HG02798 (cell line): ENCODE data around the gene AKNA.

Experiments used
- ATAC-seq: cut with Tn5 transposase; IDR thresholded peaks from one replicate; pipeline ENCODE4 v1.9.1; 2021; ENCODE audit warnings: mild to moderate bottlenecking; ENCODE audit not compliant: unreplicated experiment, poor library complexity

AKNA gene

DNA sequence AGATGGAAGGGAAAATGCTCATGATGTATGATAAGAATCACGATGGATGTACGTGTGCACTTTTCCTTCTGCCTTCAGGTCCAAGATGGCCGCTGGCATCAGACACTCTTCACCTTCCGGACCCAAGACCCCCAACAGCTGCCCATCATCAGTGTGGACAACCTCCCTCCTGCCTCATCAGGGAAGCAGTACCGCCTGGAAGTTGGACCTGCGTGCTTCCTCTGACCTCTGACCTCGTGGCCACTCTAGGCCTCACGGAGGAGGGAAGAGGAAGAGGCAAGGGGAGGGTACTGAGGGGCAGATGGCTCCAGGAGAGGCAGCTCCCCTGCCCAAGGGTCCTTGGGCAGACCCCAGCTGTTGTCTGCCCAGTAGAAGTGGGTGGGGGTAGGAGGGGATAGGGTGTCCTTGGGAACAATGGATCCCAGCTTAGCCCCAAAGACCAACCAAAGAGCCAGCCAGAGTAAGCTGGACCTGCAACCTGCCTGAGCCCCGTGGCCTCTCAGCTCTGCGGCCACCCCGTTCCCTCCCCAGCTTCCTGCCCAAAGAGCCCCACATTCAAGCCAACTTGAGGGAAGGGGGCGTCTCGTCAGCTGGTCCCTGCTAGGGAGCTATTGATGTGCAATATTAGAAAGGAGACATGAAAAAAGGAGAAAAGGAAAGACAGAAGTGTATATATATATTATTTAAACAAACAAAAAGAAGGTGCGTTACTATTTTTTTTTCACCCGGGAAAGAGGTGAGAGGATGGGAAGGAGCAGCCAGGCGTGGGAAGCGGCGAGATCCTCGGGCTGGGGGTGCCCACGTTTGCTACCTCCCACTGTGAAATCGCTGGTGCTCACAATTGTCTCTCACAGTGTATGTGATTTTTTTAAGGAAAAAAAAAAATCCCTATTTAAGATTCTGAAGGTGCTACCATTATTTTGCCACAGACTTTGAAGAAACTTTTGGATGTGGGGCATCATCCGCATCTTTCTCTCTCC, 77.0 kb downstream of the AKNA start:
- no peak for ATAC-seq

DNA sequence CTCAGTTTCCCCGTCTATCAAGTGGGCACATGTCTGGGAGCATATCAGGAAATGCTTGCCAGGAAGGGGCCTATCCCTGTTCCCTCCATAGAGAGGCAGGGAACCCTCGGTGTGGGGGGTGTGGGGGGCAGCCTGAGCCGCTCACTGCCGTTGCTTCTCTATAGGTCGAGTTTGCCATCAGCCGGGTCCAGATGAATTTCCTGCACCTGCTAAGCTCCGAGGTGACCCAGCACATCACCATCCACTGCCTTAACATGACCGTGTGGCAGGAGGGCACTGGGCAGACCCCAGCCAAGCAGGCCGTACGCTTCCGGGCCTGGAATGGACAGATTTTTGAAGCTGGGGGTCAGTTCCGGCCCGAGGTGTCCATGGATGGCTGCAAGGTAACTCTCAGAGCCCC, 78.7 kb downstream of the AKNA start:
- no peak for ATAC-seq

DNA sequence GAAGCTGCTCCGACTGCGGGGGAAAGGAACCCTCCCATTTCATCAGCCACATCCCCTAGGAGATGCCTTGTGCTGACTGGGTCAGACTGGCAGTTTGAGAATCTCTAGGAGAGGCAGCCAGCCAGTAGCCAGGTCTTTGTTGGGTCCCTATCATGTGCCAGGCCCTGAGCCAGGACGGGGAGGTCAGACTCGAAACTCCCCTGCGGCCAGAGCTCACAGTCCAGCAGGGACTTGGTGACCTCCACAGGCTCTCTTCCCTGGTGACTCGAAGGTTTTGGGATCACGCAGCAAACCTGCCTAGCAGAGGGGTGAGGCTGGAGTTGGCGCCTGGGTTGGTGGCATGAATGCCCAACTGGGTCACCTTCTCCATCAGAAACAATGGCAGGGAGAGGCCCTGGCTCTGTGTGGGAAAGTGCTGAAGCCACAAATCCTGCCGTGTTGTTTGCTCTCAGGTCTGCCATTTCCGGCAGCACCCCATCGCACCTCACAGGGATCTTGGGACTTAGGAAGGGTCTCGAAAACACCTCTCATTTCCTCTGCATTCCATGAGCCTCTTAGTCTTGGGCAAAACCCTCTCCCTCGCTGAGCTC, 79.3 kb downstream of the AKNA start:
- no peak for ATAC-seq

DNA sequence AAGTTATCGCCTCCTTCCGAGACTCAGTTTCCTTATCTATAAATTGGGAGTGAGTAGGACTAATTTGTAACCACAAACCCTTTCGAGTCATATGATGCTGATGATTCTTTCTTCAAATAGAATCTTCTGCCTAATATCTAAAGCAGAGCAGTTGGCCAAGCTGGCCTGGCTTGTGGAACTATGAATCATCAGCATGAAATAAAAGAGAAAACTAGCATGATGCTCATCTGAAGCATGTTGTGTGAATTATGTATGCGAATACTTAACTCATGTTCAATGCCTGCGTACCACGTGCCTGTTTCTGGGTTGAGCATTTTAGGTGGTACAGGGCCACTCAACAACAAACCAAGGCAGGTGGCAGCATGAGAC, 79.9 kb downstream of the AKNA start:
- ATAC-seq, result no peak

DNA sequence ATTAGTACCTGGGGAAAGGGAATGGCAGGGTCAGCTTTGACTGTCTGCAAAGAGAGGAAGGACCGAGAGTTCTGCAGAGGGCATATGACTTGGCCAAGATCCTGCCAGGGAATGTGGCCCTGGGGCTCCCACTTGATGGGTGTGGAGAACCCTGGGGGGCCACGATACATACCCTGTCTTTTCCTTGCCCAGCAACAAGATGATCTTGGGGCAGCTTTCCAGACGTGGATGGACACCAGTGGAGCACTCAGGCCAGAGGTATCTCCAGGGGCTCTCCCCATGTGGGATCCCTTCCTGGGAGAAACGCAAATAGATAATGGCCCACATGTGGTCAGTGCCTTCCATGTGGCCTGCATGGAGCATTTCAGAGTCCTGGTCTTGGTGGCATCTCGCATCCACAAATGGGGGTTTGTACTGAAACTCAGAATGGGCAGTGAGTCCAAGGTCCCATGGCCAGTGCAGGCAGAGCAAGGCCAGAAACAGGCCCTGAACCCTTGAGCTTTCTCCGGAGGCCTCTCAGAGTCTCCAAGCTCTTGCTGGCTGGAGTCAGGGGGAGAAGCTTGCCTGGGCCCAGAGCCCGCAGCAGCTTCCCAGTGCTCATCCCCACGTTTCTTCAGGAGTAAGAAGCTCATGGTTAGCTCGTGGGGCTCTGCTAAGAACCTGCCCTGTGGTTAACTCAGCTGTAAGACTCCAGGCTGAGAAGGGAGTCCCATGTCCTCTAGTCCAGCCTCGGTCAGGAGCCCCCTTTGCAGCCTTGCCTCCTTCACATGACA, 83.2 kb downstream of the AKNA start:
- no peak for ATAC-seq

DNA sequence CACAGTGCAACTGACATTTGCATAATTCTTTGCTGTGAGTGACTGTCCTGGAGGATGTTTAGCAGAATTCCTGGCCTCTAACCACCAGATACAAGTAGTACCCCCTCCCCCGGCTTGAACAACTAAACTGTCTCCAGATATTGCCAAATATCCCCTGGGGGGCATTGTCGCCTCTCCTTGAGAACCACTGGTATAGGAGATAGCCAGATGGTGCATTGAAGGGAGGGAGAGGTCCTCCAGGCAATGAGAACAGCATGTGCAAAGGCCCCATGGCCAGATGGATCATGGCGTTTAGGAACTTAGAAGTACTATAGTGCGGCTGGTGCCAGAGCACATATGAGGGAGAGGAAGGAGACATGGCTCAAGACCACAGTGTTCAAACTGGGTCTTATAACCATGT, 83.8 kb downstream of the AKNA start:
- no peak for ATAC-seq

DNA sequence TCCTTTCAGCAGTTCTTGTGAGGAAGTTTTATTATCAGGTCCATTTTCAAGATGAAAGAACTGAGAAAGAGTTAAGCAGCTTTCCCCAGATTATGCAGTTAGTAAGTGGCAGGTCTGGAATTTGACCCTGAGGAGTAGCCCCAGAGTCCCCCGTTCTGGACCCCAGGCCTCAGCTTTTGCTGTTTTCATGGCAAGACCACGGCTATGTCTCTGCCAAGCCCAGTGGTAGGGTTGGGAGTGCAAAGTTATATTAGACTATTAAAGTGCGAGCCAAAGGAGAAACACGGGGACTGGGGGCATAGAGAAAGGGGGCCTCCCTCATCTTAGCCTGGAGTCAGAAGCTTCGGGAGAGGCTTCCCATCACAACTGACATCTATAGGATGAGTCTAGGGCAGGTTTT, 84.2 kb downstream of the AKNA start:
- no peak for ATAC-seq

DNA sequence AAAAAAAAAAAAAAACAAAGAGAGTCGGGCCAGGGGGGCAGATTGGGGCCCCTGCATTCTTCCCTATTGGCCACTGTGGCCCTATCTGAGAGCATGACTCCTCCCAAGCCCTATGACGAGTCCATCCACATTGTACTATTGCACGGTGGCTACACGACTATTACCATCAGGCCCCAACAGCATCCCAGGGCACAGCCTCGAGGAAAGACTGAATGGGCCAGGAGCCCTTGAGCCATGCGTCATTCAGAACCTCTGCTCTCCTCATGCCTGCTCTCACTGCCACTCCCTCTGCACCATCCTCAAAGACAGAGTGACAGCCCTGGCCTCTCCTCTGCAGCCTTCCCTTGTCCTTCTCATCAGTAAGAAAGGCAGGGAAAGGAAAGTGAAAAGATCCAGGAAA, 85.1 kb downstream of the AKNA start:
- ATAC-seq, result no peak

DNA sequence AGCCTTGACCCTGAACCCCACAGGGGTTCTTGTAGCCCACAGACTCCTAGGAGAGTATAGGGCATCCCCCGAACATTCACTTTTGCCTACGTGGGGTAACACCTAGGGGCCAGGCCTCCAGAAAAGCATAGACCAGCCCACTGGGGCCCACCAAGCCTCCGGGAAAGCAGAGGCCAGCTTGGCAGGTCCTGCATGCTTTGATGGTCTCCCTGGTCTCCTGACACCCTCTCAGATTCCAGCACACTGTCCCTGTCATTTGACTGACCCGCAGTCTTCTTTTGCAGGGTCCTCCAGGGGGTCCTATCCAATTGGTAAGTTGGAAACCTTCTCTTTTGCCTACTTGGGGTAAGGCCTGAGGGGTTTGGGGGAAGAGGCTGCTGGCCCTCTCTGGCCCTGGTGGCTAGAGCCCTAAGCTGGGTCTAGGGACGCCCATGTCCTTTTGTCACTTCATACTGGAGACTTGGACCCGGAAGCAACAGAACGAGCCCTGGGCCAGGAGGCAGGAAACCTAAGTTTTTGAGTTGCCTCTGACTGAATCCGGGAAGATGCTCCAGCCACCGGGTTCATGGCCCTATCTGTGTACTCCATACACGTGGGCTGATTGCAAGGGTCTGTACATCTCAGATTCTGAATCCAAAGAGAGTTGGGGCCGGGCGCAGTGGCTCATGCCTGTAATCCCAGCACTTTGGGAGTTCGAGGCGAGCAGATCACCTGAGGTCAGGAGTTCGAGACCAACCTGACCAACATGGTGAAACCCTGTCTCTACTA, 85.8 kb downstream of the AKNA start:
- ATAC-seq, result no peak

DNA sequence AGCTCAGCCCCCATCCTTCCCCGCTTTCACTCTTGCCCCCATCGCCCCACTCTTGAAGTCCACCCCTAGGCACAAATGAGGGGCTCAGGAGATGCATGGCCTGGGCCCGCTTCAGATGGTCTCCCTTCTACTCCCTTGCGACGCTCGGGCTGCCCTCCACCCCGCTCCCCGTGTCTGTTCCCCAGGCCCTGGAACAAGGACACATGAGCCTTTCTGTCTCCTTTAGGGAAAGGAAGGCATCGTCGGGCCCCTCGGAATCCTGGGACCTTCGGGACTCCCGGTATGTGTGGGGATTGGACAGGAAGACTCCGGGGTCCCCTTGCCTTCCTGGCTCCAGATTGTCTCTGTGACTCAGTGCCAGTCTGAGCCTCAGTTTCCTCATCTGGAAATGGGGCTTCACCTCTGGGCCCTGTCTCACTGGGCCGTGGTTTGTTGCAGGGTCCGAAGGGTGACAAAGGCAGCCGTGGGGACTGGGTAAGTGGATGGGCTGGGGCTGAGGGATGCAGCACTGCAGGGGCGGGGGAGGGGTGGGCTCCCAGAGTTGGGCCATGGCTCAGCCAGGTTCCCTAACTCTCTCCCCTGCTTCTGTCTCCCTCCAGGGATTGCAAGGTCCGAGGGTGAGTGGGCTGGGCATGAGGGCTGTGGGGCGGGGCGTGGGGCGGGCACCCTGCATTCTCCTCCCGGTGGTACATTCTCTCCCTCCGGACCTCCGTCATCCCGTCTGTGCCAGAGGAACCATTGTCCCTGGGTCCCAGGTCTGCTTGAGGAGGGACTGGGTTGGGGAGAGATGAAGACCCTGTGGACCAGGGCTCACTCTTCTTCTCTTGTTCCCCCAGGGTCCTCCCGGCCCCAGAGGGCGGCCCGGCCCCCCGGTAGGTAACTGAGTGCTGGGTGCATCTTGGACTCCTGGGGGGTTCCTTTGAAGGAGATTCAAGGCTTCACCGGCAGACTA, 86.7 kb downstream of the AKNA start:
- ATAC-seq, result no peak

DNA sequence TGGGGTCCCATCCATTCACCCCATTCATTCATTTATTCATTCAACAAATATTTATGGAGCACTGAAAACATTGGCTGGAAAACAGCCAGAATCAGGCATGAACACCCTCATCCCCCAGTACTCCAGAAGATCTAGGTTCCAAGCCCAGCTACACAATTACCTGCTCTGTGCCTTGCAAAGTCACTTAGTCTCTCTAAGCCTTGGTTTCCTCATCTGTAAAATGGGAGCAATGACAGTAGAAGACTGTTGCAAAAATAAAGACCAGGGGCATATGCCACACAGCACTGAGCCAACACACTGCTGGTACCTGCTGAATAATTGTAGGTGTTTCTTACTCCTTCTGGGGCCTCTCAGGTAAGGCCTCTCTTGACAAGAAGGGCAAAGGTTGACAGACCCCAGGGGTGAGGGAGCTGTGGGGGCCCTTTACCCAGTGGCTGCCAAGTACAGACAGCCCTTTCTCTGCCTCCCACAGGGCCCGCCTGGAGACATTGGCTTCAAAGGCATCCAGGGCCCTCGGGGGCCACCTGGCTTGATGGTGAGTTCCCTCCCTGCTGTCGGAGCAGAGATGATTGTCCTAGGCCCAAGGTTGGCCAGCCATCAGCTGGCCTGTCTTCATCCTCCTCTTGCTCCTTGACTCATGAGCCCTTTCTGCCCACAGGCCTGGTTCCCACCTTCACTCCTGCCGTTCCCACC, 87.5 kb downstream of the AKNA start:
- ATAC-seq, result no peak

DNA sequence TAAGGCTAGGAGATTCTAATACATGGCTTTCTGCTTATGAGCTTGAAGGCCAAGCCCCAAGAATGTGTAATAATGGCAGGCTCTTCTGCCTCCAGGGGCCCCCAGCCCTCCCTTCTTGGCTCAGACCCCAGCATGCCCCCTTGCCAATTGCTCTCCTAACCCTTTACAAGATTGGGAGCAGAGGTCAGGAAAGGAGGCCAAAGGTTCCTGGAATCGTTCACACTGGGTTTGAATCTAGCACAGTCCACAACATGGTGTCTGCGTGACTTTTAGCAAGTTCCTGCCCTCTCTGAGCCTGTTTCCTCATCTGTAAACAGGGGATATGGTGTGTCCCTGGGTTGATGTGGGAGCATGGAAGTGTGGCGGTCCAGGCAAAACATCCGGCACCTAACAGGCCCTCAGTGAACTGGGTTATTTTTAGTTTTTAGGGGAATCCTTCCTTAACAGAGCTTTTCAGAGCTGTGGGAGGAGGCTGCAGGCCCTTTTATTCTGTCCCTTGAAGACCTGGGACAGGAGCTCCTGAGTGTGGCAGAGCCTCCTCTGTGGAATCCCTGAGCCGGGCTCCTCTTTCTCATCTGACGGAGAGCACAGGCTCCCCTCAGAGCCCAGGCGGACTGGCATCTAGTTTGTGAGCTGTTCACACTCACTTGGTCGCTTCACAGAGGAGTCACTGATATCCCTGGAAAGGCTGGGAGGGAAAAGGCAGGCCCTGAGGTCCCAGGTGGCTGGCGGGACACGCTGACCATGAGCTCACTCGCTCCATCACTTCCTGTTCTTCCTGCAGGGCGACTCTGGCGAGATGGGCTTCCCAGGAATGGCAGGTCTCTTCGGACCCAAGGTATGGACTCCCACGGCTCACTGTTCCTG, 88.3 kb downstream of the AKNA start:
- no peak for ATAC-seq

DNA sequence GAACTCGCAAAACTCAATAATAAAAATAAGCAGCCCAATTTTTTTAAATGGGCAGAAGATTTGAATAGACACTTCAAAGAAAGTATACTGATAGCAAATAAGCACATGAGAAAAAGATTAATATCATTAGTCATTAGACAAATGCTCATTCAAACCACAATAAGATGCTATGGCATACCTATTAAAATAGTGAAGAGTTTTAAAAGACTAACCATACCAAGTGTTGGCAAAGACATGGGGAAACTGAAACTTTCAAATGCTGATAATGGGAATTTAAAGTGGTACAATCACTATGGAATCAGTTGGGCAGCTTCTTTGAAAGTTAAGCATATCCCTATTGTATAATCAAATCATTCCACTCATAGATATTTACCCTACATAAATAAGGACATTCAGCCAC, 91.4 kb downstream of the AKNA start:
- no peak for ATAC-seq

DNA sequence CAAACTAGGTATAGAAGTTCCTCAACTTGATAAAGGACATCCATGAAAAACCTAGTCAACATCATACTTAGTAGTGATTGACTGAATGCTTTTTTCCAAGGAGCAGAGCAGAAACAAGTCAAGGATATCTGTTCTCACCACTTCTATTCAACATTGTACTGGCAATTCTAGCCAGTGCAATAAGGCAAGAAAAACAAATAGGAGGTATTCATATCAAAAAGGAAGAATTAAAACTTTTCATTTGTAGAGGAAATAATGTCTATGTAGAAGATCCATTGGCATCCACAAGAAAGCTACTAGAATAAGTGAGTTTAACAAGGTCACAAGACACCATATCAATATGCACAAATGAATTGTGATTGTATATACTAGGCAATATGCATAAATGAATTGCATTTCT, 93.1 kb downstream of the AKNA start:
- ATAC-seq, result no peak

DNA sequence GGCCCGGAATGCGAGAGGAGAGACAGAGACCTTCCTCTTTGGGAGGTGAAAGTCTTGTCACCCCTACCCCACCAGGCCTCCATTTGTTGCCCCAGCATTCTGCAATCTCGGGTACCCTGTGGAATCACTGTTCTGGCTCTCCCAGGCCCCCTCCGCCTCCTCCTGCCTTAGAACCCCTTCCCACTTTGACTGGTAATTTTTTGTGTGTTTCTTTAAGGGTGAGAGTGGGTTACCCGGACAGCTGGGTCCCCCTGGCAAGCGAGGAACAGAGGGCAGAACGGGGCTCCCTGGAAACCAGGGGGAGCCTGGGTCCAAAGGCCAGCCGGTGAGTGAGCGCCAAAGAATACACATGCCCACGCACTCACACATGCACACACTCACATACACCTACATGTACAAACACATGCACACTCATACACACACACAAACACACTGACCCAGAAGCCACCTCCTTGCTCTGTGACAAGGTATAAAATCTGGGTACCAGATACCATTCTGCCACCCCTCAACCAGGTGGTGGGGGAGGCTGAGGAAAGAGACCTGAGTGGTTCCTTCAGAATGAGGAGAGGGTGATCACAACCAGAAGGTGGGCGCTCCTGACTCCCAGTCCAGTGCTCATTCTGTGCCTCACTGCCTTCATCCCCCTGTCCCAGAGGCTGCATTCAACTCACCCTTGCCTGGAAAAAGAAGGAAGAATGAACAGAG, 95.7 kb downstream of the AKNA start:
- no peak for ATAC-seq

DNA sequence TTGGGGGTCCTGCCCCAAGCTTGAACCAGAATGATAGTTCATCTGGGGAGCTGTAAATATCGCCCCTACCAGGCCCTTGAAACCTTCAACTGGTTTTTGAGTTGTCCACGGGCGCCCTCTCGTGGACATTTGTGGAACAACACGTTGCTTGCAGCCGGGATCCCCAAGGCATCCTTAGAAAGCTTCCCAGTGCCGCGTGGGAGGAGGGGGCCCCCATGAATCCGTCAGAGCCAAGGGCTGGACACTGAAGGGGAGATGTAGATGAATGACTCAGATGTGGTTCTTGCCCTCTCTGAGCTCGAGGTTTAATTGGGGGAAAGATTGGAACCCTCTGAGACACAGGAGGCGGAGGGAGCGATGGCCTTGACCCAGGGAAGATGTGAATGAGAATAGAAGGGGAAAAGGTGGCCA, 96.7 kb downstream of the AKNA start:
- no peak for ATAC-seq

DNA sequence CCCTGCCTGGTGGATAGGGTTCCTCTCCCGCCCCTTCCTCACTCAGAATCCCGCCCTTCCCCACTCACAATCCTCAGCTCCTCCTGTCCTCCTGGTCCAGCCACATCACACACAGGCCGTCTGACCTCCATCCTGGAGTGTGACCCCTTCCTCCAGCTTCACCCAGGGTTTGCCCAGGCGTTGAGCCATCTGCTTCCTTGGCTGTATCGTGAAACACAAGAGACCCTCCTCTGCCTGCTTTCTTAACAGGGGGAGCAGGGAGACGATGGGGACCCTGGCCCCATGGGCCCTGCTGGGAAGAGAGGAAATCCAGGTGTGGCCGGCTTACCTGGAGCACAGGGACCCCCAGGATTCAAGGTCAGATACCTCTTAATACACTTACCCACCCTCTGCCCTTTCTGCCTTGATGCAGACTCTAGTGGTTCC, 97.2 kb downstream of the AKNA start:
- no peak for ATAC-seq
